HG02571 (cell line): ENCODE data around the gene CYP2A13.
"Not testable (repeated sequence)": the region's sequence is repeated elsewhere in the genome, so short reads cannot be mapped to it uniquely, and the experiment has no call there.

Experiments
- ATAC-seq: cut with Tn5 transposase; IDR thresholded peaks from one replicate; pipeline ENCODE4 v1.9.1; 2021; ENCODE audit warnings: mild to moderate bottlenecking, moderate library complexity; ENCODE audit not compliant: unreplicated experiment

CYP2A13 gene

GRCh38 chr19:41120929-41121911, 33.0 kb downstream of the CYP2A13 start:
- not testable (repeated sequence) for ATAC-seq

GRCh38 chr19:41122846-41123245, 34.6 kb downstream of the CYP2A13 start:
- not testable (repeated sequence) for ATAC-seq

- no peak for ATAC-seq
These were observed 35.6 kb downstream of the CYP2A13 start for GRCh38 chr19:41123716-41124294.

GRCh38 chr19:41126765-41127203, 38.5 kb downstream of the CYP2A13 start:
- not testable (repeated sequence) for ATAC-seq

GRCh38 chr19:41127362-41127761, 39.1 kb downstream of the CYP2A13 start:
- ATAC-seq = not testable (repeated sequence)

GRCh38 chr19:41127801-41128300, 39.6 kb downstream of the CYP2A13 start:
- not testable (repeated sequence) for ATAC-seq

GRCh38 chr19:41128692-41129091, 40.4 kb downstream of the CYP2A13 start:
- no peak for ATAC-seq

- ATAC-seq = no peak
These were observed 42.9 kb downstream of the CYP2A13 start for GRCh38 chr19:41131186-41131585.

- ATAC-seq = no peak
These were observed 45.0 kb downstream of the CYP2A13 start for GRCh38 chr19:41133260-41133659.

GRCh38 chr19:41134616-41135015, 46.4 kb downstream of the CYP2A13 start:
- ATAC-seq = no peak

- ATAC-seq = not testable (repeated sequence)
These were observed 47.4 kb downstream of the CYP2A13 start for GRCh38 chr19:41135390-41136384.

GRCh38 chr19:41136636-41137455, 48.6 kb downstream of the CYP2A13 start:
- ATAC-seq = no peak

GRCh38 chr19:41144403-41144802, 56.2 kb downstream of the CYP2A13 start:
- ATAC-seq = no peak
